ENCODE measurements around the gene CNDP1. TPM values are rescaled to one million over a fixed set of nuclear protein-coding genes. Genes with fewer than 3 reads are reported as not detected.

CNDP1 gene
- polyA plus RNA-seq, 1 donor (not counting 4 experiments of a cell fraction or from before 2014, with no cell fraction given) = not detected

DNA sequence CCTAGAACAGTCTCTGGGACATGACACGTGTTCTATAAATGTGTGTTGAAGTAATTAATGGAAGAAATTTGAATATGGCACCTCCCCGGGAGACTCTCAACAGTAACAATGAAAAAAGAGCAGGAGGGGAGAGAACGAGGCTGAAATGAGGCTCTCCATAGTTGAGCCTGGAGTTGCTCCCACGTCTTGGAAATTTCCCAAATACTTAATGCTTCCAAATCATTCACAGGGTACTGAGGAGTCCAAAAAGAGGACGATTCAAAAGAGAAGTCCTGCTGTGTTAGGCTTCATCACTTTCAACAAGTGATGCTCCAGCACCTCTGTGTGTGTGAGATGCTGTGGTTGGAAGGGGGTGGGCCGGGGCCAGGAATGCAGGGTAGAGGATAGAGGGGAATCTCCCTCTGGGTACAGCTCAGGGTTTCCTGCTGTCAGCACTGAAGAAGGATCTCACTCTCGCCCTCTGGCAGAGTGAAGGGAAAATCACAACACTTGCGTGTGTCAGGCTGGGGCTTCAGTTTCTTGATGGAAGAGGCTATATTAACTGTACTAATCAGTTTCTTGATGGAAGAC lies 45.3 kb downstream of the CNDP1 start:
- no peak overlapping the region for H3K4me3 ChIP-seq (ENCODE audit: control insufficient read depth in 2 of 3, extremely low read depth in 1 of 3, insufficient read depth in 2 of 3, low read depth in 1 of 3, low read length in 3 of 3)
- no peak overlapping the region for H3K9ac ChIP-seq (ENCODE audit: control insufficient read depth, extremely low read depth, insufficient read depth, low read length)
- H3K27ac ChIP-seq (ENCODE audit: control insufficient read depth, insufficient read depth, low read length) = no peak overlapping the region
- no peaks in the 10 kb centered on the region for H3K4me1 ChIP-seq (ENCODE audit: control insufficient read depth, extremely low read depth, insufficient read depth, low read length)
- TF ChIP-seq, protein P1, sequence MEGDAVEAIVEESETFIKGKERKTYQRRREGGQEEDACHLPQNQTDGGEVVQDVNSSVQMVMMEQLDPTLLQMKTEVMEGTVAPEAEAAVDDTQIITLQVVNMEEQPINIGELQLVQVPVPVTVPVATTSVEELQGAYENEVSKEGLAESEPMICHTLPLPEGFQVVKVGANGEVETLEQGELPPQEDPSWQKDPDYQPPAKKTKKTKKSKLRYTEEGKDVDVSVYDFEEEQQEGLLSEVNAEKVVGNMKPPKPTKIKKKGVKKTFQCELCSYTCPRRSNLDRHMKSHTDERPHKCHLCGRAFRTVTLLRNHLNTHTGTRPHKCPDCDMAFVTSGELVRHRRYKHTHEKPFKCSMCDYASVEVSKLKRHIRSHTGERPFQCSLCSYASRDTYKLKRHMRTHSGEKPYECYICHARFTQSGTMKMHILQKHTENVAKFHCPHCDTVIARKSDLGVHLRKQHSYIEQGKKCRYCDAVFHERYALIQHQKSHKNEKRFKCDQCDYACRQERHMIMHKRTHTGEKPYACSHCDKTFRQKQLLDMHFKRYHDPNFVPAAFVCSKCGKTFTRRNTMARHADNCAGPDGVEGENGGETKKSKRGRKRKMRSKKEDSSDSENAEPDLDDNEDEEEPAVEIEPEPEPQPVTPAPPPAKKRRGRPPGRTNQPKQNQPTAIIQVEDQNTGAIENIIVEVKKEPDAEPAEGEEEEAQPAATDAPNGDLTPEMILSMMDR (optimal IDR thresholded peaks at IDR 0.05 in 1 of 3, IDR thresholded peaks at IDR 0.05 in 1 of 3, conservative IDR thresholded peaks at IDR 0.05 in 1 of 3; ENCODE audit: extremely low read depth in 1 of 3, insufficient read depth in 2 of 3, low read length in 3 of 3) = no peak
- no peak for TF ChIP-seq EZH2 (IDR thresholded peaks at IDR 0.05; ENCODE audit: low read length)
- H4K20me1 ChIP-seq (ENCODE audit: control insufficient read depth, extremely low read depth, insufficient read depth, low read length) = no peaks in the 10 kb centered on the region
- no peak overlapping the region for H2AFZ ChIP-seq (ENCODE audit: control insufficient read depth, low read length)
- no peak overlapping the region for H3K4me2 ChIP-seq (ENCODE audit: control insufficient read depth, extremely low read depth, insufficient read depth, low read depth, low read length)
- H3K27me3 ChIP-seq (ENCODE audit: control insufficient read depth, extremely low read depth, insufficient read depth, low read length) = no peaks in the 10 kb centered on the region
- FAIRE-seq (no peak), DNase-seq (ENCODE audit: low read depth, low spot score) (no peak)
- dilution Hi-C loops (cut with MboI; ENCODE audit: extremely low pct_ligation_motif_present, low sequenced_read_pairs) = no loop called here
- H3K36me3 ChIP-seq (ENCODE audit: control insufficient read depth in 2 of 2, extremely low read depth in 1 of 2, insufficient read depth in 2 of 2, low read length in 2 of 2) = no peaks in the 10 kb centered on the region
- no peaks in the 10 kb centered on the region for H3K9me3 ChIP-seq (ENCODE audit: control insufficient read depth, low read depth, low read length)
- no peaks in the 10 kb centered on the region for H3K9me1 ChIP-seq (ENCODE audit: control insufficient read depth, extremely low read depth, insufficient read depth, low read length)
- H3K79me2 ChIP-seq (ENCODE audit: control insufficient read depth, insufficient read depth, low read length) = no peaks in the 10 kb centered on the region

DNA sequence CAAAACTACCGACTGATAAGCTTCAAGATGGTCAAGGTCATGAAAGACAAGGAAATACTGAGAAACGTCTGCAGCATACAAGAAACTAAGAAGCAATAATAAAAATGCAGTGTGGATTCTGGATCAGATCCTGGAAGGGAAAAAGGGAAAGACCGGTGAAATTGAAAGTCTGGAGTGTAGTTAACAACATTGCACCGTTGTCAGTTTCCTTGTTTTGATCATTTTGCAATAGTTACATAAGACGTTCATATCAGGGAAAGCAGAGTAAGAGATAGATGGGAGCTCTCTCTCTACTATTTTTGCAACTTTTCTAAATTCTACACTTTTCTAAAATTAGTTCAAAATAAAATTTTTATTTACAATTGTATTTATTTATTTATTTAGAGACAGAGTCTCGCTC lies 48.3 kb downstream of the CNDP1 start:
- Histone ChIP-seq H3K27me3 (ENCODE audit: control insufficient read depth, extremely low read depth, insufficient read depth, low read length) (no peaks in the 10 kb centered on the region), H3K4me3 (ENCODE audit: control insufficient read depth in 2 of 3, extremely low read depth in 1 of 3, insufficient read depth in 2 of 3, low read depth in 1 of 3, low read length in 3 of 3) (no peak overlapping the region), H3K9ac (ENCODE audit: control insufficient read depth, extremely low read depth, insufficient read depth, low read length) (no peak overlapping the region), H3K9me1 (ENCODE audit: control insufficient read depth, extremely low read depth, insufficient read depth, low read length) (no peaks in the 10 kb centered on the region), H2AFZ (ENCODE audit: control insufficient read depth, low read length) (no peak overlapping the region), H3K4me1 (ENCODE audit: control insufficient read depth, extremely low read depth, insufficient read depth, low read length) (no peaks in the 10 kb centered on the region), H3K27ac (ENCODE audit: control insufficient read depth, insufficient read depth, low read length) (no peak overlapping the region), H3K4me2 (ENCODE audit: control insufficient read depth, extremely low read depth, insufficient read depth, low read depth, low read length) (no peak overlapping the region), H4K20me1 (ENCODE audit: control insufficient read depth, extremely low read depth, insufficient read depth, low read length) (no peaks in the 10 kb centered on the region), H3K9me3 (ENCODE audit: control insufficient read depth, low read depth, low read length) (no peaks in the 10 kb centered on the region), H3K79me2 (ENCODE audit: control insufficient read depth, insufficient read depth, low read length) (no peaks in the 10 kb centered on the region), H3K36me3 (ENCODE audit: control insufficient read depth in 2 of 2, extremely low read depth in 1 of 2, insufficient read depth in 2 of 2, low read length in 2 of 2) (no peaks in the 10 kb centered on the region)
- TF ChIP-seq EZH2 (IDR thresholded peaks at IDR 0.05; ENCODE audit: low read length) = no peak
- TF ChIP-seq, protein P1 (optimal IDR thresholded peaks at IDR 0.05 in 1 of 3, IDR thresholded peaks at IDR 0.05 in 1 of 3, conservative IDR thresholded peaks at IDR 0.05 in 1 of 3; ENCODE audit: extremely low read depth in 1 of 3, insufficient read depth in 2 of 3, low read length in 3 of 3) = no peak
- dilution Hi-C loops (cut with MboI; ENCODE audit: extremely low pct_ligation_motif_present, low sequenced_read_pairs) = no loop called here
- FAIRE-seq = no peak
- DNase-seq (ENCODE audit: low read depth, low spot score) = no peak
